Gastrocnemius medialis (tissue), 4 donors: ENCODE results near the gene GARIN3.

Experiments used
- CTCF ChIP-seq, 5 experiments: fragments of 450-650 bp in 3 of 5; fragments of 200-600 bp in 2 of 5; sonication (generic) in 2 of 5; IDR thresholded peaks in 4 of 5; conservative IDR thresholded peaks in 1 of 5; 1 replicate in 4 of 5; 2 replicates in 1 of 5; pipeline ENCODE4 v1.5.1; 2016 to 2019; ENCODE audit warnings: antibody characterized with exemption in 5 of 5, mild to moderate bottlenecking in 3 of 5, moderate library complexity in 3 of 5
- POLR2A ChIP-seq, 2 donors: fragments of 450-650 bp; IDR thresholded peaks; one replicate each; pipeline ENCODE4 v1.6.1; 2017; ENCODE audit warnings: antibody characterized with exemption in 2 of 2, mild to moderate bottlenecking in 2 of 2, moderate library complexity in 2 of 2

GRCh38 chr5:157137691-157138090, 28.4 kb downstream of the GARIN3 start:
- no peak for TF ChIP-seq CTCF (IDR thresholded peaks at IDR 0.05 in 4 of 5, conservative IDR thresholded peaks at IDR 0.05 in 1 of 5)
- no peak for TF ChIP-seq POLR2A (IDR thresholded peaks at IDR 0.05)
